SK-N-MC (cell line): Measurements from ENCODE around the gene SMIM34.
"Not testable (repeated sequence)": the region's sequence is repeated elsewhere in the genome, so short reads cannot be mapped to it uniquely, and the experiment has no call there.

ENCODE experiments used
- EZH2 ChIP-seq: fragments of 200-600 bp; sonication (generic); IDR thresholded peaks from one replicate; pipeline ENCODE4 v1.6.1; 2017; ENCODE audit warnings: antibody characterized with exemption
- FOXP2 ChIP-seq: optimal IDR thresholded peaks from 2 replicates; pipeline ENCODE3; 2011; ENCODE audit warnings: mild to moderate bottlenecking, moderate library complexity; ENCODE audit not compliant: insufficient read depth; ENCODE audit errors: extremely low read length, control extremely low read depth
- POLR2AphosphoS5 ChIP-seq: IDR thresholded peaks from 2 replicates; pipeline ENCODE4 v1.6.1; 2012; ENCODE audit warnings: mild to moderate bottlenecking, low read depth, low read length, borderline replicate concordance

DNA sequence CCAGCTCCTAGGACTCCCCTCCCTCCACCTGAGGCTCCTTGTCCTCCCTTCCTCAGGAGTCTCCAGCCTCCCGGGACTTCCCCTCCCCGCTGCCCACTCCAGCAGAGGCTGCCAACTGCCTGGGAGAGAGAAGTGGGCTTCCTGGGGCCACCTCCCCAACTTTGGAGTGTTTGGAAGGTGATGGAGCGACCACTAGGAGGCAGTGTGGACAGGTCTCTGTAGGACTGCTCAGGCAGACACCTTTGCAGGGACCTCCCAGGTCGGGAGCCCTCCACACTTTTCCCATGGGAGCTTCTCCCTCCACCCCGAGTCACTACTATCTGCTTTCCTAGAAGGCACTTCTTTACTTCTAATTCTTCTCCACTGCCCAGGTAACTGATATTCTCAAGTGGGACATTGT, 19.0 kb downstream of the SMIM34 start:
- TF ChIP-seq FOXP2, POLR2AphosphoS5, EZH2: not testable (repeated sequence)
